ENCODE measurements around the gene NHEJ1. TPM values are rescaled to one million over a fixed set of nuclear protein-coding genes. Genes with fewer than 3 reads are reported as not detected.
"Not testable (repeated sequence)": the region's sequence is repeated elsewhere in the genome, so short reads cannot be mapped to it uniquely, and the experiment has no call there.

Gene NHEJ1, protein sequence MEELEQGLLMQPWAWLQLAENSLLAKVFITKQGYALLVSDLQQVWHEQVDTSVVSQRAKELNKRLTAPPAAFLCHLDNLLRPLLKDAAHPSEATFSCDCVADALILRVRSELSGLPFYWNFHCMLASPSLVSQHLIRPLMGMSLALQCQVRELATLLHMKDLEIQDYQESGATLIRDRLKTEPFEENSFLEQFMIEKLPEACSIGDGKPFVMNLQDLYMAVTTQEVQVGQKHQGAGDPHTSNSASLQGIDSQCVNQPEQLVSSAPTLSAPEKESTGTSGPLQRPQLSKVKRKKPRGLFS
- polyA plus RNA-seq (ENCODE audit: insufficient read length in 3 of 3) = 10 to 100 TPM; 19.5 to 22.6 (median 20.4) TPM

DNA sequence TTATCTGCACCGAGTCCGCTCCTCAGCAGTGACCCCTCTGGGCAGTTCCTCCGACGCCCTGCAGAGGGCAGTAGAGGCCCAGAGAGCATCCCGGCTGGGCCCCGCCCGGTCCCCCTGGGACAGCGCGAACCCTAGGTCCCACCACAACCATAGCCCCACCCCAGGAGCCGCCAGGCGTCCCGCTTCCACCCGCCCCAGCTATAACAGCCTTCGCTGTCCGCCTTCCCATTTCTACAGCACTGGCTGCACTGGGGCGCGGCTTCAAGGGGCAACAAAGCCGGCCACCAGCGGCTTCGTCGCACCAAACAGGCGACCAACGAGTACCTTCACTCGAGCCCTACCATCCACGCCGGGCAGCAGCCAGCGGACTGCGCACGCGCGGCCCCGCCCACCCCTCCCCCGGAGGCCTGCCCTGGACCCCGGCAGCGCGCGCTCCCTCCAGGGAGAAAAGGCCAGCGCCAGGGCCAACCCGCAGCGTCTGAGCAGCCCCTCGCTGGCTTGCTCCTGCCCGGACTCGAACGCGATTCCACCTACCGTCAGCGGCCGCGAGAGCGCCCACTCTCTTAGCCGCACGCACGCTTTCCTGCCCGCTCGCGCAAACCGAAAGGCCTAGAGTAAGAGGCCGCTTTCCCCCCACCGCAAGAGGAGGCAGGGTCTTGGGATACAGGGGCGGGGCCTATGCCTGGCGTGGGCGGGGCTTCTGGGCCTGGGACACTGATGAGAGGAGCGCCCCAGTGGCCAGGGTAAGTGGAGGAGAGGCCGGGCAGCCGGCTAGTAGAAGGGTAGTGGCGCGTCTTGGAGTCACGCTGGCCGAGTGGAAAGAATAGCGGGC lies at the start of gene NHEJ1:
Gene NHEJ1, minus strand, starts transcription at position 630 of the 832 bp plus-strand sequence. CDS start 2,453 bp downstream, outside the sequence.
- DNase-seq (ENCODE audit: low read depth in 3 of 3, low spot score in 2 of 3) = peak; percentile 82 to 84 (median 84)

GRCh38 chr2:219209236-219210195 lies 48.9 kb upstream of the NHEJ1 start:
- no peak for DNase-seq (ENCODE audit: low read depth in 3 of 3, low spot score in 2 of 3)

DNA sequence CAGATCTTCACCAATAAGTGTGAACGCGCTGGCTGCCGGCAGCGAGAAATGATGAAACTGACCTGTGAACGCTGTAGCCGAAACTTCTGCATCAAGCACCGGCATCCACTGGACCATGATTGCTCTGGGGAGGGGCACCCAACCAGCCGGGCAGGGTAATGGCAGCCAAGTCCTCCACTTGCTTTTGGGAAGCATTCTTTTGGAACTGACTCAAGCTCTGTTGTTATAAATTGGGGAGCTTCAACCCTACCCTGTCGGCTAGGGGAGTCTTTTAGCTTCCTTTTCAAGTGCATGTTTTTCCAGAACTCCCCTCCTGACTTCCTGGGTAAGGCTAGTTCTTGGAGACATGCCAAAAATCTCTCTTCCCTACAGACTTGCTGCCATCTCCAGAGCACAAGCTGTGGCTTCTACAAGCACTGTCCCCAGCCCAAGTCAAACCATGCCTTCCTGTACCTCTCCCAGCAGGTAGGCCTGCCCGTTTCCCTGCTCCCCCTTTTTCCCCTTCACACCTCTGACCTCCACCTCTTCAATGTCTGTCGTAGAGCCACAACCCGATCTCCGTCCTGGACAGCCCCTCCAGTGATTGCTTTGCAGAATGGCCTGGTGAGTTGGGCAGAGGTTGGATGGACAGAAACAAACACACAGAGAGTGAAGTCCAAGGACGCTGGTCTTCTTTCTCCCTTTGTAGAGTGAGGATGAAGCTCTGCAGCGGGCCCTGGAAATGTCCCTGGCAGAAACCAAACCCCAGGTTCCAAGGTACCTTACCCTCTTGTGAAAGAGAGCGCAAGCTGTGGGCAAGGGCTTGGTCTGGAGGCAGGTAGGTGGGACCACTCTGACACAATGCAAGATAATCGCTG lies 47.5 kb upstream of the NHEJ1 start:
- DNase-seq (ENCODE audit: low read depth in 3 of 3, low spot score in 2 of 3) = no peak

DNA sequence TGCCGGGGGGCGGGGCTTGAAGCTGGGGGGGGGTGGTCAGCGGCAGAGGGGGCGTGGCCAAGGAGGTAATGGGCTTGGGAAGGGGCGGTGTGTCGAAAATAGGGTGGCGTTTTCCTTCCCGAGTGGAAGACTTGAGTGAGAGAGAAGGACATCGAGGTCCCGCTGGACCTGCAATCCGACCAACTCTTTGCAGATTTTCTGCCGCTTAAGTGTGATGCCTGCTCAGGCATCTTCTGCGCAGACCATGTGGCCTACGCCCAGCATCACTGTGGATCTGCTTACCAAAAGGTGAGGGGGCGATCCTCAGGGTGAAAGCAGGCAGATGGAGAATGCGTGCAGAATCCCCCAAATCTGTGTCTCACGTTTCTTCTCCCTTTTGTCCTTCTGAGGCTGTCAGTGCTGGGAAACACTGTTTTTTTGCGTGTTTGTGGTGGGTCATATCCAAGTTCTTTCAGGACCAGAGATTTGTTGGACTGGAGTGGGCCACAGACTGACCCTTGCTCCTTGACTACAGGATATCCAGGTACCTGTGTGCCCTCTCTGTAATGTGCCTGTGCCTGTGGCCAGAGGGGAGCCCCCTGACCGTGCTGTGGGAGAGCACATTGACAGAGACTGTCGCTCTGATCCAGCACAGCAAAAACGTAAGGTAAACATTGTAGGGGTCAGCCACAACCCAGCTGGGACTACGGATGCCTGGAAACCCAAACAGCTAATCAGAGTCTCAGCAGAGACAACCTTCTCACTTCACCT lies 46.7 kb upstream of the NHEJ1 start:
- DNase-seq (ENCODE audit: low read depth in 3 of 3, low spot score in 2 of 3) = no peak

DNA sequence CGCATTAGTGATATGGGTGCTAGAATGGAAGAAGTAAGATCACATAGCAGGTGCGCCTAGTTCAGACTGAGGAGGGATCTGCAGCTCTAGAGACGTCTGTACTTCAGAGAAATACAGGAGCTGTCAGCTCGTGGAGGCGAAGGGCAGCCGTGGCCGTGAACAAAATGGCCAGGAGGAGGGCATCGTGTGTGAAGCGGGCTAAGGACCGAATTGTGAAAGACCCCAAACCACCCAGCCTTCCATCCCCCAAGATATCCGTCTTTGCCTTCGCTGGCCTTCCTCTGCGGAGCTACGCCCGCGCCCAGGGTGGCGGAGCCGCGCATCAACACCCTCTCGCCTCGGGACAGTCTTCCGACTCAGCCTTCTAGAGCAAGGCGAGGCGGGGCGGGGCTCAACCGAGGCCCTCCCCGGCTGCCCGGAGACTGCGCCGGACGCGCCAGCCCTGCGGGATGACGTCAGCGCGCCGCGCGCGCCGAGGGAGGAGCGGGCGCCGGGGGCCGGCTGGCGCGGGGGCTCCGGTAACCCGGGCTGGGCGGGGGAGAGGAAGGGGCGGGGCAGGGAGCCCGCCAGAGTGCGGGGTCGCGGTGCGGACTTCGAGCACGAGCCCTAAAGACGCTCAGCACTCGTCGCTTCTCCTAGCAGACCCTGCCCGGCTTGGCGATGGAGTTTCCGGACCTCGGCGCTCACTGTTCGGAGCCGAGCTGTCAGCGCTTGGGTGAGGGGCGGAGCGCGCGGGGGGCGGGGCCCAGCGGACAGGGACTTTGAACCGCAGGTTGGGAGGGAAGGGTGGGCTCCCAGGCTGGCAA lies 45.9 kb upstream of the NHEJ1 start, which contains the start of gene ZFAND2B:
Gene ZFAND2B, plus strand, starts transcription at position 455 of the 806 bp plus-strand sequence. Its CDS starts 206 bp downstream, at position 661.
- DNase-seq (ENCODE audit: low read depth in 3 of 3, low spot score in 2 of 3) = peak; percentile 82 to 93 (median 90)

DNA sequence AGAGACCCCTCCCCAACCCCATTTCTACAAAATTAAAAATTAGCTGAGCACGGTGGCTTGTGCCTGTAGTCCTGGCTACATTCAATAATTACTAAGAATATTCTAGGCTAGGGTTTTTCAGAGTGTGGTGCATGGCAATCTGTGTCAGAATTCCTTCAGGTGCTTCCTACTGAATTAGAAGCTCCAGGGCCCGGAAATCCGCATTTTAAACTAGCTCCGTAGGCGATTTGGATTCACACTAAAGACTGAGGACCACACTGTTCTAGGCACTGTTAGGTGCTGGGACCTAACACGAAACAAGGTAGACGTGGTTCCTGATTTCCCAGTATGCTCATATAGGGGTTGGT lies 45.3 kb upstream of the NHEJ1 start:
- DNase-seq (ENCODE audit: low read depth in 3 of 3, low spot score in 2 of 3) = no peak

DNA sequence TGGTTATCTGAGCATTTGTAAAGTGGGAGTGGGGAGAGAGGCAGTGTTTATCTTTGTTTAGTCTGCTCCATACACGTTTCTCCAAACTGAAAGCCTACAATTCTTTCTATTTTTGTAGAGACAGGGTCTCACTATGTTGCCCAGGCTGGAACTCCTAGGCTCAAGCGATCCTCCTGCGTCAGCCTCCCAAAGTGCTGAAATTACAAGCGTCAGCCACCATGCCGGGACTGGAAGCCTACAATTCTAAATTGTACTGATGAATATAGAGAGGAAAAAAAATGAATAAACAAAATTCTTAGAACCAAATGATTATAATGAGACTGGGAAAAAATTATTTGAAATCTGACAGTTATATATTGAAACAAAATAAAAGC lies 44.5 kb upstream of the NHEJ1 start:
- no peak for DNase-seq (ENCODE audit: low read depth in 3 of 3, low spot score in 2 of 3)

DNA sequence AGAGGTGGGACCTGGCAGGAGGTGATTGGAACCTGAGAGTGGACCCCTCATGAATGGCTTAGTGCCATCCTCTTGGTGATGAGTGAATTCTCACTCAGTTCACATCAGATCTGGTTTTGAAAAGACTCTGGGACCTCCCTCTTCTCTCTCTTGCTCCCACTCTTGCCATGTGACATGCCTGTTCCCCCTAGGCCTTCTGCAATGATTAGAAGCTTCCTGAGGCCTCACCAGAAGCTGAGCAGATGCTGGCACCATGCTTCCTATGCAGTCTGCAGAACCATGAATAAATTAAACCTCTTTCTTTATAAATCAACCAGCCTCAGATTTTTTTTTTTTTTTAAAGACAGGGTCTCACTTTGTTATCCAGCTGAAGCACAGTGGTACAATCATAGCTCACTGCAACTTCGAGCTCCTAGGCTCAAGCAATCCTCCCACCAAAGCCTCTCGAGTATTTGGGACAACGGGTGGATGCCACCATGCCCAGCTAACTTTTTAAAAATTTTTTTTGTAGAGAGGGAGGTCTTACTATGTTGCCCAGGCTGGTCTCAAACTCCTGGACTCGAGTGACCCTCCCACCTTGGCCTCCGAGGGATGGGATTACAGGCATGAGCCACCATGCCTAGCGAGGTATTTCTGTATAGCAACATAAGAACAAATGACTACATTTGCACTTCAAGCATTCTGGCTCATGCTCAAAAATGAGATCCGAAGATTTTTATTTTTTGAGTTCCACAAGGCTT lies 44.0 kb upstream of the NHEJ1 start:
- DNase-seq (ENCODE audit: low read depth in 3 of 3, low spot score in 2 of 3) = no peak

GRCh38 chr2:219201331-219201730 lies 40.7 kb upstream of the NHEJ1 start:
- not testable (repeated sequence) for DNase-seq (ENCODE audit: low read depth in 3 of 3, low spot score in 2 of 3)

GRCh38 chr2:219200502-219201326 lies 40.1 kb upstream of the NHEJ1 start:
- DNase-seq (ENCODE audit: low read depth in 3 of 3, low spot score in 2 of 3) = not testable (repeated sequence)

DNA sequence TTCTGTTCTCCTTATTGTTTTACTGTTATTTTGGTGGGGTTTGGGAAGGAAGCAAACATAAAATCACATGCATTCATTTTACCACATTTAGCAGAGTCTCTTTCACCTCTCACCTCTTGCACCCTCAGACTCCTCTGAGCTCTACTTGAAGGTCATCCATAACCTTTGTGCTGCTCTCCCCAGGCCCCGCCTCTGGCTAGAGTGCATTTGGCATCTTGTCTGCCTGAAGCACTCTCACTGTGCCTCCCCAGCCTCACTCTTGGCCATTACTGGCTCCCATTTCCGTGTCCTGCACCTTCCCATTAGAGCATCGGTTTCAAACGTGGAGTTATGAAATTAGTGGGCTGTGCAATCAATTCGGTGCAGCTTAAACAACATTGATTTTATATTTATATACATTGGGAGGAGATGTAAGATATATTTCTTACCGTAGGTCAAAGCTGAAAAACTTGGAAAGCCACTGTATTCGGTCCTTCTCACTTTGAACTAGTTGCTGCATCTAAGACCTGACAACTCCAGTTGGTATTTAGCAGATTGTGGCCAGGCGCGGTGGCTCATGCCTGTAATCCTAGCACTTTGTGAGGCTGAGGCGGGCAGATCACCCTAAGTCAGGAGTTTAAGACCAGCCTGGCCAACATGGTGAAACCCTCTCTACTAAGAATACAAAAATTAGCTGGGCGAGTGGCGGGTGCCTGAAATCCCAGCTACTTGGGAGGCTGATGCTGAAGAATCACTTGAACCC lies 39.0 kb upstream of the NHEJ1 start:
- DNase-seq (ENCODE audit: low read depth in 3 of 3, low spot score in 2 of 3) = no peak

DNA sequence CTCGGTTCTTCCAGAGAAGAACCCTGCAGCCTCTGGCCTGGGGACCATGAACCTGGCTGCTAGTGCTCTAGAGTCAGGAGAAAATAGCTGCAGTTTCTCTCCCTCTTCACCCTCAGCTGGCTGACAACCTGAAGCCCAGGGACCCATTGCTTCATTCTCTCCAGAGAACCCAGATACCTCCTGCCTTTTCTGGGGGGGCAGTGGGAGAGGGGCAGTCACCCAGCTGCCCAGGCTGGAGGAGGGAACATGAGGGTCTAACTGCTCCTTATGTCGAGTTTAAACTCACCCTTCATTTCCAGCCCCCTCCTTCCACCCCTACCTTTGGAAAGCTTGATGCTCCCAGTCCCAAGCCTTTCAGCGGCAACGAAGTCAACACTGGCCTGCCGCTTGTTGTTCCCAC lies 38.4 kb upstream of the NHEJ1 start:
- DNase-seq (ENCODE audit: low read depth in 3 of 3, low spot score in 2 of 3) = no peak

DNA sequence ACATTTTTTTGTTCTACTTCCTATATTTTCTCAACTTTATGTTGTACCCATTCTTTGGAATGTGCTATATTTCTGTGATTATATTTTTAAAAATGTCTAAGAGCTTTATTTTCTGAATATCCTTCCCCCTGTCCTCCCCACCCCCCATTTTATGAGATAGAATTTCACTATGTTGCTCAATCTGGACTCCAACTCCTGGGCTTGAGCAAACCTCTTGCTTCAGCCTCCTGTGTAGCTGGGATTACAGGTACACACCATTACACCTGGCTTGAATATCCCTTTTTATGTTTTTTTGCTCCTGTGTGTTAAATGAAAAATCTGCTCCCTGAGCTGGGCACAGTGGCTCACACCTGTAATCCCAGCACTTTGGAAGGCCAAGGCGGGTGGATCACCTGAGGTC lies 36.8 kb upstream of the NHEJ1 start:
- no peak for DNase-seq (ENCODE audit: low read depth in 3 of 3, low spot score in 2 of 3)

DNA sequence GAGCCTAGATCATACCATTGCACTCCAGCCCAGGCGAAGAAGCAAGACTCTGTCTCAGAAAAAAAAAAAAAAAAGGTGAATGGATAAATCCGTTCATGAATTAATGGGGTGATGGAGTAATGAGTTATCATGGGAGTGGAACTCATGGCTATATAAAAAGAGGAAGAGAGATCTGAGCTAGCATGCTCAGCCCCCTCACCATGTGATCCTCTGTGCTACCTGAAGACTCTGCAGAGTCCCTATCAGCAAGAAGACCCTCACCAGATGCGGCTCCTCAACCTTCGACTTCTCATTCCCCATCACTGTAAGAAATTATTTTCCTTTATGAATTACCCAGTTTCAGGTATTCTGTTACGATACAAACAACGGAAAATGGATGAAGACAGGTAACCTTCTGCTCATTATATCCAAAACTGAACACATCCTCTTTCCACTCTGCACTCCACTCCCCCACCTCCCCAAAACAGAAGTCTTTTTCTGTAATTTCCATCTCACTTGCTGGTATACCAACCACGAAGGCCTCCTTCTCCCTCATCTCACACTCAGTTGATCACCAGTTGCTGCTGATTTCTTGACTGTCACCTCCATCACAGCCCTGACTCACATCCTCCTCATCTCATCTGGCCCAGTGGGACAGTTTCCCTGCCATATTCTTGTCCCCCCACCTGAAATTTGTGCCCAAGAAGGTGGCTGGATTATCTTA lies 26.3 kb upstream of the NHEJ1 start:
- DNase-seq (ENCODE audit: low read depth in 3 of 3, low spot score in 2 of 3) = no peak

DNA sequence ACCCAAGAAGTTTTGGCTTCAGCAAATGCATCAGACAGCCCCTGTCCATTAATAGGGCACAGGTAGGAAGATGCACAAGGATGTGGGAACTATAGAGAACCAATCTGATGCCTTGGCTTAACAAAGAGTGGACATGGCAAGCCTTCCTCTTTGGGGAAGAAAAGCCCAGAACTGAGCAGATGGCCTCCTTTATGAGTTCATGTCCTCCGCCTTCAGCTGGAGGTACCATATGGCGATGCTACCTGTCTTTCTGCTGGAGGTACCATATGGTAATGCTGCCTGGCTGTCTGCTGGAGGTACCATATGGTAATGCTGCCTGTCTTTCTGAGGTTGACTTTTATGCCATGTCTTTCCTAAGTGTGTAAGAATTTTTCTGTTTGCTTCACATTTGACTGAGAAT lies 23.5 kb upstream of the NHEJ1 start:
- no peak for DNase-seq (ENCODE audit: low read depth in 3 of 3, low spot score in 2 of 3)

Measured in right renal cortex interstitium (tissue), 3 donors.